T follicular helper cell (primary cell): Measurements from ENCODE around the gene GTF3C1.

Experiments used
- DNase-seq: peaks from one replicate; pipeline ENCODE4 v3.0.0-alpha.2; 2020; ENCODE audit warnings: low read depth

GTF3C1 gene

DNA sequence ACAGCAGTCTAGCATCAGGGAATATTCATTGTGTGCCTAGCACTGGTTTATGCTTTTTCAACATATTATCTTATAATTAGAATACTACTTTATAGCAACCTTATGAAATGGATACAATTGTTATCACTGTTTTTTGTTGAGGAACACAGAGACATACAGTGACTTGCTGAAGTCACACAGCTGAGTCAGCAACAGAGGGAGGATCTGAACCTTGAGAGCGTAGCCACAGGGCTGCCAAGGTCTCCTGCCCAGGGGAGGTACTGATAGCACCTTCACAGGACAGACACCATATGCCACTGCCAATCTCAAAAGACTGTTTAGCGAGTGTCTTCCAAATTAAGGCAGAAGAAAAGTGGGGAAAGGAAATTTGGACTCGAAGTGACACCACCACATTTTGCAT, 63.0 kb downstream of the GTF3C1 start:
- no peak for DNase-seq

DNA sequence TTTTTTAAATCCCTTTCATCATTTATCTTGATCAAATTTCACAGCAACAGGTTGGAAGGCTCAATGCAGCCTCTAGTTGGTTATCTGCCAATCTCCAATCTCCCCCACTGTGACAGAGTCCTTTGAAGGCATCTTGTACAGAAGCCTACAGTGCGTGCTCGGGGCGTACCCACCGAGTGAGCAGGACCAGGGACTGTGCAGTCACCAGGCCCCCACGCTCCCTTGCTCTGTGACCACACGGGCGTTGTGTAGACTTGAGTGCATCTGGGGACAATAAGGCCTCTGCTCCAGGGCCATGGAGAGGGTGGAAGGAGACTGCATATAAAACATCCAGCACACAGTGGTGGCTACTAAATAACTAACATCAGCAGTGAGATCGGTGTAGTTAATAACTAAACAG, 63.4 kb downstream of the GTF3C1 start:
- no peak for DNase-seq

DNA sequence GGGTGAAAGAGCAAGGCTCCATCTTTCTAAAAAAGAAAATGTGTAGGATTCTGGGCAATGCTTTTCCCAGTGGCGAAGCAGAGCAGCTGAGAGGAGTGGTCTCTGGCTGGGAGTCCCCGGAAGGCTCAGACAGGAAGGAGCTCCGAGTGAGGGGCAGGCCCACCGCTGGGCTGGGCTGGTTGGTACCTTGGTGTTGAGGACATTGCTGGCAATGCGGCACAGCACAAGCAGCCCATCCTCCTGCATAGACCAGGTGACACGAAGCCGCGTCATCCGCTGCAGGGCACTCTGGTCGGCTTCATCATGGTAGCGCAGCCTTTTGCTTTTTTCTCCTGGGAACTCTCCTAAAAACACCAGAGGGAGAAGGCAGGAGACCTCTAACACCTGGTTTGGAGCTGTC, 63.9 kb downstream of the GTF3C1 start:
- DNase-seq, result no peak

GRCh38 chr16:27485126-27485525, 64.6 kb downstream of the GTF3C1 start:
- no peak for DNase-seq

DNA sequence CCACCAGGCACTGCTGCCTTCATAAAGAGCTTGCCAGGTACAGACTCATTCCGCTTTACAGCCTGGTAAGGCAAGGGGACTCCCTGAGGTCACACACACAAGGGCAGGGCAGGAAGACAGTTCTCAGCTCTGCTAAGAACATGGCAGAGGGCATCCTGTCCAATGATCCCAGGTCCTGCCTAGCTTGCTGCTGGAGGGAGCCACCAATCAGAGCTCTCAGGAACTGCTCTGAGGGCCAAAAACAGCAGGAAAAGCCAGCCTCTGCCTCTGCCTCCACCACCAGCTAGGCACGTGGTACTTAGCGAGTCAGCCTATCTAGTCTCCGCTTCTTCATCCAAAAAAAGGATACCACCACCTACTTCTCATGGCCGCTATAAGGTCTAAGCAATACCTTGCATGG, 66.1 kb downstream of the GTF3C1 start:
- DNase-seq, result no peak

- DNase-seq, result no peak
These were observed 66.7 kb downstream of the GTF3C1 start for GRCh38 chr16:27483088-27483437.

- DNase-seq, result no peak
These were observed 67.2 kb downstream of the GTF3C1 start for GRCh38 chr16:27482397-27483087.

DNA sequence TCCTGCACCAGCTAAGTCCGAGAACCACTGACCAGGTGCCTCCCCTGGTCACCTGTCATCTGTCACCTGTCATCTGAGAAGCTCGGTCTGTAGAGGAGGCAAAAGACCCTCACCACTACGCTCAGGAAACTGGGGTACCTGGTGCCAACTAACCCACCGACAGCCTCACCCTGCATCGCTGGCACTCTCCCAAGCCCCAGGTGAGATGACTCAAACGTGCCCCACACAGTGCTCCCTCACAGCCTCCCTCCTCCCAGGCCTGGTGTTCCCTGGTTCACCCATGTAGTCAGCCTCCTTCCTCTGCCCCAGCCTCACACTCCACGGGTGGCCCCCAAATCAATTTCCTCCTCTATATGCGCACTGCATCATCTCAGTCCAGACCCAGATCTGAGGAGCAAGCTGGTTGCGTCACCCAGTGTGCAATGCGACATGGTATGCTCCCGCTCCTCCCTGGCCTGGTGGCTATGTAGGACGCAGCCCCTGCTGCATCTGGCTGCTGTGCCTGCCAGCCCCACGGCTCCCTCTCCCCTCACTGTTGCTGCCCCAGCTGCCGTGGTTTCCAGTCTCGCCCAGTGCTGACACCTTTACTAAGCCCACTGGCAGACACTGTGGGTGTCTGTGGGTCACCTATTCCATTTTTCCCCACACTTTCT, 68.3 kb downstream of the GTF3C1 start:
- no peak for DNase-seq

DNA sequence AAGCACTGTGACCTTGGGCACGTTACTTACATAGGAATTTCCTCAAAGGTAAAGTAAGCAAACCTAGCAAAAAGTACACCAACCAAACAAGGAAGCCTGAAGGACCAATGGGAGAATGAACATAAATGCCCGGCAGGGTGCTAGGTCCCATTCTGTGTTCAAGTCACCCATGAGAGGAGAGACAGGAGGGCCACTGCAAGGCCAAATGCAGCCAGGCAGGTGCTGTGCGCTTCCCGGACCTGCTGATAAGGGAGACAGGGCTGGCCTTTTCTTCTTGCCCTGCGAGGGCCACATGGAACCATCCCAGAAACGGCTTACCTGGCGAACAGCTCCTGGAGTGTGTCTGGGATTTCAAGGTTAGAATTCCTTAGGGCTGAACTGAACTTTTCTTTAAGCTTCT, 69.0 kb downstream of the GTF3C1 start:
- no peak for DNase-seq

DNA sequence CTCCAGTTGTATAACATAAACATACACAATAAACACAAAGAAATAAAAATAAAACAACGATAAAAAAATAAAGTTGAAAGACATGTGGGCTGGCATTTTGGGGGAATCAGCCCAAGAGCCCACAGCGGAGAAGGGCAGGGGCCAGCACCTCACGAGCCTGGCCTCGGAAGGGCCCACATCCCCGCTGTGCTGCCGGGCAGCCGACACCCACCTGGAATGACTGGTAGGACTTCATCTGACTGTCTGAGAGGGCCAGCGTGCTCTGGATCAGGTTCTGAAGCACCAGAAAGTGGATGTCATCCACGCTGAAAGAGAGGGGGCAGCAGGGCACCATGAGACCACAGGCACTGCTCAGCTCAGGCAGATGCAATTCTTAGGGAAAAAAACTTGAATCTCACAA, 73.5 kb downstream of the GTF3C1 start:
- DNase-seq, result no peak

DNA sequence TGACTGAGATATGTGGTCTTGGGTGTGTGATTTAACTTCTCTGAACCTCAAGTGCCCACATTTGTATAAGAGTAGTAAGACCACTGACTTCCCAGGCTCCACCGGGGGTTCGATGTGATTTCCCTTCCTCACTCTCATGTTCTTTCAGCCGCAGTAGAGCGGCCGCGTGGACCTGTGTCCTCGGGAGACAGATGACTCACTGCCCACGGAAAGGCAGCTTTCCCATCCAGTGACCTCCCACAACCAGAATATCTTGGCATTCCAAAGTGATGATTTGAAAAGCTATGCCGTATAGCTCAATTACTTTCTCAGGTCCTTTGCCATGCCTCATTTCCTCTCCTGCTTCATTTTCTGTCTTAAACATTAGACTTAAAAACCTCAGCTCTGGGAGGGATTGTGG, 74.2 kb downstream of the GTF3C1 start:
- DNase-seq, result no peak

DNA sequence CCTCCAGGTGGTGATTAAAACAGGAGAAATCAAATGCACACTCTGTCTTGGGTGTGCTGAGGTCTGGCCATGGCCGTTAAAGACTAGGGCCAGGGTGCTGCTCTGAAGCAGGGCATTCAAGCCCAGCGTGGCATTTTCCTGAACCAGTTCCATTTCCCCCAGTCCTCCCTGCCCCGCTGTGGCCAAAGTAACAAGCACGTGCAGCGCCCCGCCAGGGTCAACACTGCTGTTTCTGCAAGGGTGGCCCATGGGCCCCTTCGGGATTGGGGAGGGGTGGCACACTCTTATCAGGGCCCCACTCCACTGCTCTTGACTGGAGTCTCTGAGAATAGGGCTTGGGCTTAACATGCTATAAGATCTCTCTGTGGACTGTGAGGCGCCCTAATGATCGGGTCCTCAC, 74.8 kb downstream of the GTF3C1 start:
- no peak for DNase-seq

- no peak for DNase-seq
These were observed 75.7 kb downstream of the GTF3C1 start for GRCh38 chr16:27474041-27474440.

- DNase-seq, result no peak
These were observed 76.4 kb downstream of the GTF3C1 start for GRCh38 chr16:27473101-27473900.

GRCh38 chr16:27472091-27473020, 77.4 kb downstream of the GTF3C1 start:
- DNase-seq, result no peak

- no peak for DNase-seq
These were observed 78.1 kb downstream of the GTF3C1 start for GRCh38 chr16:27471661-27472060.

- DNase-seq, result no peak
These were observed 78.9 kb downstream of the GTF3C1 start for GRCh38 chr16:27470567-27471431.

DNA sequence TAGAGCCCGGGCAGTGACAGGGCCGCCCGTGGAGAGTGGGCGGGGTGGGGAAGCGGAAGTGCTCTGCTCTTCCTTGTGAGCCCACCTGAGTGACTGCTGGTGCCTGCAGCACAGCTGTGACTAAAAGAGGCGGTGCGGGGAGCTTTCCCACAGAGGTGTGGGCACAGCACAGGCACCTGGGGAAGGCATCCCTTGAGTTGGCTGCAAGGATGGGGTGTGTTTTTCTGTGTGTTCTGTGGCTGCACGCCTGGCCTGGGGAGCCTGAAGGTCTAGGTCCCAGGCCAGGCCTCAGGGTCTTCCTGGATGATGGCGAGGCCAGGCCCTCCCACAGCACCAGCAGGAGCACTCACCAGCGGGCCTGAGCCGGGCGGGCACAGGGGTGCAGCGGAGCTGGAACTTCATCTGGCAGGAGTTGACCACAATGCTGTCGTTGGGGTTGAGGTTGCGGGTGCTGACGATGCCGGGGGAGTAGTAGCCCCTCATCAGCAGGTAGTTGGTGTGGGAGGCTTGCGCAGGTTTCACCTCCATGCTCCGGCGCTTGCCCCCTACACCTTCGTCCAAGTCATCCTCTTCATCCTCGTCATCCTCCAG, 80.7 kb downstream of the GTF3C1 start:
- no peak for DNase-seq

GRCh38 chr16:27465483-27465879, 84.2 kb downstream of the GTF3C1 start:
- no peak for DNase-seq

DNA sequence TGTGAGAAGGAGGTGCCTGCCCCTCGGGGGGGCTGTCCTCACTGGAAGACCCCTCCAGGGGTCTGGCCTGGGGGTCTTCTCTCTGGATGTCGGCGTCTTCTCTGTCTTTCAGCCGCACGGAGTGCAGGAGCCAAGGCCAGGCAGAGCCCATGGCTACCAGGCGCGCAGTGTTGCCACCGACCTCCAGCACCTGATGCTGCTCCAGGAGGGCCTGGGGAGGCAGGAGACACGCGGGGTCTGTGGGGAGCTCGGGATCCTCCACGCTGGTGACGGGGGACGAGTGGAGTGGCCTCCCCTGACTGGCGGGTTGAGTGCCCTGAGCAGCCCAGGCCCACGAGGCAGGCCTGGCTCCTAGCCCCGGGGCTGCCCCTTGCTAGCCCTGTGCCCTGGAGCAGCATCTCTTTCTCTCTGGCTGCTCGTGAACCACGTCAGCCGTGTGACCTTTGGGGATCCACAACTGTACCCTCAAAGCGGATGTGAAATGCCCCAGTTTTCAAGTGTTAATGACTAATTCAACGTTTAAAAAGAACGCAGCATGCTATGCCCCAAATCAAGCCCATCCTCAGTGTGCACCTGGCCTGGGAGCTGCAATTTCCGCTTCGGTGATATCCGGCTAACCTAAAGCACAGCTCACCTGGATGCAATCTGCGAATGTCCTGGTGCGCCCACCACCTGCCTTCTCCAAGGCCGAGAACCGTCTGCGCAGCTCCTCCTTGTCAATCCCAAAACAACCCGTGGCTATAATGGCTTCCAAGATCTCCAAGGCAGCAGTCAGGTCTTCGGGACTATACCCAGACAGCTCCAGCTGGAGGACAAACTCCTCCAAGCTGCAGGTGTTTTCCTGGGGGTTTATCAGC, 84.9 kb downstream of the GTF3C1 start:
- DNase-seq, result no peak
